K562 (cell line): Measurements from ENCODE around the gene EOGT. TPM values are rescaled to one million over a fixed set of nuclear protein-coding genes. Genes with fewer than 3 reads are reported as not detected.
A peak's percentile ranks its signal among the peaks of the same experiment; 100 is the strongest.

ENCODE experiments used
- ARID4B ChIP-seq: sonication (generic); formaldehyde crosslinking; IDR thresholded peaks from 2 replicates; pipeline ENCODE4 v1.8.0; 2022; ENCODE audit warnings: mild to moderate bottlenecking, missing genetic modification reagents
- ATF1 ChIP-seq, 2 experiments: fragments of 450-650 bp in 1 of 2; IDR thresholded peaks; 2 replicates each; pipeline ENCODE4 v1.6.1; 2016; ENCODE audit warnings: missing compliant biosample characterization in 1 of 2, missing genetic modification characterization in 1 of 2
- BRF1 ChIP-seq: IDR thresholded peaks from 3 replicates; pipeline ENCODE4 v1.6.1; 2011; ENCODE audit warnings: borderline replicate concordance, mild to moderate bottlenecking; ENCODE audit not compliant: insufficient read length; ENCODE audit errors: extremely low read depth
- HEY1 ChIP-seq: fragments of 250-450 bp; sonication (Bioruptor Pico); IDR thresholded peaks from 2 replicates; pipeline ENCODE4 v1.5.0; 2020; ENCODE audit warnings: mild to moderate bottlenecking, moderate library complexity, borderline replicate concordance
- MBD2 ChIP-seq: sonication (generic); IDR thresholded peaks from 2 replicates; pipeline ENCODE4 v1.6.1; 2016; ENCODE audit warnings: low read depth, borderline replicate concordance
- NR3C1 ChIP-seq: sonication (generic); formaldehyde crosslinking; IDR thresholded peaks from 2 replicates; pipeline ENCODE4 v1.8.1; 2022; ENCODE audit warnings: missing genetic modification reagents
- RAD21 ChIP-seq, 2 experiments: fragments of 250-450 bp in 1 of 2; fragments of 450-650 bp in 1 of 2; sonication (Bioruptor Pico) in 1 of 2; formaldehyde crosslinking in 1 of 2; IDR thresholded peaks in 1 of 2; conservative IDR thresholded peaks in 1 of 2; 2 replicates each; pipeline versions ENCODE4 v1.4.0 to v1.8.0; 2020 to 2022; ENCODE audit warnings: mild to moderate bottlenecking in 2 of 2, moderate library complexity in 1 of 2
- REST ChIP-seq, 2 experiments: fragments of 450-650 bp; formaldehyde crosslinking in 1 of 2; IDR thresholded peaks; 2 replicates each; pipeline versions ENCODE4 v1.4.0 to v1.6.1; 2014 to 2020; ENCODE audit warnings: mild to moderate bottlenecking in 2 of 2, borderline replicate concordance in 1 of 2, low read depth in 1 of 2
- SMARCA5 ChIP-seq: fragments of 450-650 bp; IDR thresholded peaks from 2 replicates; pipeline ENCODE4 v1.6.1; 2016
- ZFP1 ChIP-seq: fragments of 450-650 bp; formaldehyde crosslinking; IDR thresholded peaks from 2 replicates; pipeline ENCODE4 v1.4.0; 2020; ENCODE audit warnings: mild to moderate bottlenecking, mixed read lengths
- ZNF140 ChIP-seq: fragments of 250-450 bp; sonication (Bioruptor Pico); IDR thresholded peaks from 2 replicates; pipeline ENCODE4 v1.8.0; 2021; ENCODE audit warnings: moderate library complexity, mild to moderate bottlenecking, inconsistent platforms
- polyA plus RNA-seq, 8 experiments: library from polyadenylated mRNA; depleted of rRNA in 4 of 8; stranded (reverse) in 5 of 8; unstranded in 3 of 8; fragments of >200 nt; fragmentation: Nextera tagmentation in 2 of 8; fragmentation: Illumina TruSeq in 1 of 8; extraction: Ambion mirVana in 2 of 8; extraction: Trizol in 1 of 8; gene quantifications; 2 replicates each; pipeline versions ENCODE4 v1.2.1 to v1.2.3, GENCODE V29; 2011 to 2014; ENCODE audit warnings: inconsistent platforms in 1 of 8, missing spikeins in 1 of 8
- total RNA-seq, 7 experiments: library from RNA; depleted of rRNA in 6 of 7; stranded (reverse); fragments of >200 nt in 6 of 7; fragmentation: Illumina TruSeq in 2 of 7; extraction: Trizol in 2 of 7; gene quantifications; 2 replicates each; pipeline versions ENCODE4 v1.2.1 to v1.2.3, GENCODE V29; 2011 to 2021; ENCODE audit warnings: low replicate concordance in 1 of 7
- TF ChIP-seq, protein P1 (sequence below): sonication (generic); formaldehyde crosslinking; IDR thresholded peaks from 2 replicates; pipeline ENCODE4 v1.8.1; 2023; ENCODE audit warnings: mild to moderate bottlenecking, missing genetic modification reagents, moderate library complexity

EOGT gene
- total and polyA plus RNA-seq, 9 of the 15 experiments (the other 6 are each of a cell fraction or from before 2014, with no cell fraction given) = 3.6 to 17.9 (median 7.4) TPM

- no peak for TF ChIP-seq ARID4B (CRISPR knock-in tag)
- no peak for TF ChIP-seq ZNF140
- TF ChIP-seq BRF1 = no peak
- peak; percentile 51; the same call in 1 of the 2 replicates for TF ChIP-seq REST (IDR thresholded peaks at IDR 0.05; ENCODE audit: borderline replicate concordance)
- no peak for TF ChIP-seq REST (CRISPR knock-in tag; IDR thresholded peaks at IDR 0.05; ENCODE audit: low read depth)
- TF ChIP-seq ZFP1 (CRISPR knock-in tag) = no peak
- no peak for TF ChIP-seq NR3C1
- peak; percentile 63 to 78 for TF ChIP-seq RAD21 (CRISPR knock-in tag; conservative IDR thresholded peaks at IDR 0.05 in 1 of 2, IDR thresholded peaks at IDR 0.05 in 1 of 2)
- TF ChIP-seq, protein P1, sequence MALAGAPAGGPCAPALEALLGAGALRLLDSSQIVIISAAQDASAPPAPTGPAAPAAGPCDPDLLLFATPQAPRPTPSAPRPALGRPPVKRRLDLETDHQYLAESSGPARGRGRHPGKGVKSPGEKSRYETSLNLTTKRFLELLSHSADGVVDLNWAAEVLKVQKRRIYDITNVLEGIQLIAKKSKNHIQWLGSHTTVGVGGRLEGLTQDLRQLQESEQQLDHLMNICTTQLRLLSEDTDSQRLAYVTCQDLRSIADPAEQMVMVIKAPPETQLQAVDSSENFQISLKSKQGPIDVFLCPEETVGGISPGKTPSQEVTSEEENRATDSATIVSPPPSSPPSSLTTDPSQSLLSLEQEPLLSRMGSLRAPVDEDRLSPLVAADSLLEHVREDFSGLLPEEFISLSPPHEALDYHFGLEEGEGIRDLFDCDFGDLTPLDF (CRISPR knock-in tag) = no peak
- no peak for TF ChIP-seq ATF1 (CRISPR knock-in tag; IDR thresholded peaks at IDR 0.05)
- TF ChIP-seq ATF1 (tag; IDR thresholded peaks at IDR 0.05) = no peak
- TF ChIP-seq SMARCA5 = no peak
- TF ChIP-seq MBD2 = no peak
- no peak for TF ChIP-seq HEY1 (CRISPR knock-in tag)
These were observed 41.0 kb downstream of the EOGT start (continued) for GRCh38 chr3:68972358-68972979.
